B cell (primary cell): ENCODE measurements around the gene EML1. TPM values are rescaled to one million over a fixed set of nuclear protein-coding genes. Genes with fewer than 3 reads are reported as not detected.

ENCODE experiments used
- ATAC-seq: fragments of 200-7000 bp; cut with Tn5 transposase; one replicate; pipeline ENCODE4 v1.10.0; 2021; ENCODE audit warnings: low read depth, mild to moderate bottlenecking, moderate number of reproducible peaks, moderate library complexity
- CTCF ChIA-PET: fragments of 350-600 bp; sonication (Branson Sonifier 250); formaldehyde crosslinking; loops from one replicate; lab custom pipeline; 2021; ENCODE audit warnings: antibody characterized with exemption, inconsistent platforms; lab: Charles Lee
- POLR2A ChIA-PET: fragments of 350-600 bp; sonication (Branson Sonifier 250); formaldehyde crosslinking; loops from one replicate; lab custom pipeline; 2021; ENCODE audit warnings: antibody characterized with exemption; lab: Charles Lee
- DNase-seq: peaks from one replicate; pipeline ENCODE4 v3.0.0; 2013
- H2AFZ ChIP-seq: 2 replicates; pipeline ENCODE4 v1.6.1; 2012; ENCODE audit warnings: mild to moderate bottlenecking, low read depth, low read length; ENCODE audit not compliant: insufficient read depth, poor library complexity, severe bottlenecking
- H3K27ac ChIP-seq, 2 donors: 1 replicate in 1 of 2; 2 replicates in 1 of 2; pipeline ENCODE4 v1.5.1; 2012 to 2013; ENCODE audit warnings: low read length in 2 of 2, mild to moderate bottlenecking in 2 of 2, moderate library complexity in 1 of 2
- H3K27me3 ChIP-seq, 4 experiments: fragments of 200-600 bp in 1 of 4; sonication (generic) in 1 of 4; replicated peaks in 1 of 4; 1 replicate in 2 of 4; 2 replicates in 2 of 4; pipeline versions ENCODE4 v1.6.1 to v1.7.0; 2013 to 2016; ENCODE audit warnings: low read length in 3 of 4, mild to moderate bottlenecking in 2 of 4, mixed read lengths in 1 of 4, moderate library complexity in 1 of 4; ENCODE audit not compliant: insufficient read depth in 4 of 4, control insufficient read depth in 3 of 4; ENCODE audit errors: control extremely low read depth in 1 of 4
- H3K36me3 ChIP-seq, 2 experiments: replicated peaks in 1 of 2; 1 replicate in 1 of 2; 2 replicates in 1 of 2; pipeline versions ENCODE4 v1.6.1 to v1.7.1; 2013; ENCODE audit warnings: low read length in 1 of 2; ENCODE audit not compliant: insufficient read depth in 2 of 2, control insufficient read depth in 1 of 2; ENCODE audit errors: control extremely low read depth in 1 of 2, extremely low read depth in 1 of 2
- H3K4me1 ChIP-seq, 2 donors: fragments of 200-600 bp in 1 of 2; sonication (generic) in 1 of 2; 1 replicate in 1 of 2; 2 replicates in 1 of 2; pipeline versions ENCODE4 v1.5.1 to v1.6.1; 2013 to 2017; ENCODE audit warnings: low read length in 2 of 2; ENCODE audit not compliant: control insufficient read depth in 2 of 2, insufficient read depth in 2 of 2
- H3K4me2 ChIP-seq: replicated peaks from 2 replicates; pipeline ENCODE3; 2012; ENCODE audit warnings: mild to moderate bottlenecking, low read depth, low read length; ENCODE audit not compliant: poor library complexity, severe bottlenecking
- H3K4me3 ChIP-seq, 5 experiments: fragments of 200-600 bp in 1 of 5; sonication (generic) in 1 of 5; 1 replicate in 3 of 5; 2 replicates in 2 of 5; pipeline versions ENCODE4 v1.5.1 to v1.7.0; 2011 to 2016; ENCODE audit warnings: low read length in 4 of 5, mild to moderate bottlenecking in 4 of 5, low read depth in 2 of 5, control low read depth in 1 of 5, moderate library complexity in 1 of 5; ENCODE audit not compliant: insufficient read depth in 1 of 5; ENCODE audit errors: control extremely low read depth in 1 of 5, extremely low read depth in 1 of 5
- H3K79me2 ChIP-seq: fragments of 200-600 bp; sonication (generic); one replicate; pipeline ENCODE4 v1.6.0; 2016; ENCODE audit warnings: low read length; ENCODE audit not compliant: control insufficient read depth, insufficient read depth
- H3K9ac ChIP-seq: fragments of 200-600 bp; sonication (generic); 2 replicates; pipeline ENCODE4 v1.6.1; 2017; ENCODE audit warnings: mild to moderate bottlenecking, low read length, moderate library complexity
- H3K9me3 ChIP-seq, 3 donors: one replicate each; pipeline versions ENCODE4 v1.6.1 to v1.7.1; 2013; ENCODE audit warnings: low read length in 2 of 3; ENCODE audit not compliant: control insufficient read depth in 2 of 3, insufficient read depth in 1 of 3; ENCODE audit errors: control extremely low read depth in 1 of 3
- H4K20me1 ChIP-seq: 2 replicates; pipeline ENCODE4 v1.6.0; 2012; ENCODE audit warnings: mild to moderate bottlenecking, low read length; ENCODE audit not compliant: insufficient read depth, control insufficient read depth, poor library complexity, severe bottlenecking
- H3K27ac Mint-ChIP-seq: one replicate; pipeline ENCODE4 v1.8.0; 2021; ENCODE audit warnings: mixed read lengths
- H3K27me3 Mint-ChIP-seq: one replicate; pipeline ENCODE4 v1.8.0; 2021; ENCODE audit warnings: mixed read lengths
- H3K4me1 Mint-ChIP-seq: one replicate; pipeline ENCODE4 v1.8.0; 2021; ENCODE audit warnings: mixed read lengths
- H3K4me3 Mint-ChIP-seq: one replicate; pipeline ENCODE4 v1.8.0; 2021; ENCODE audit warnings: mixed read lengths
- H3K9me3 Mint-ChIP-seq: one replicate; pipeline ENCODE4 v1.8.0; 2022; ENCODE audit warnings: mixed read lengths; ENCODE audit not compliant: insufficient read depth
- CTCF ChIP-seq: fragments of 200-600 bp; IDR thresholded peaks from one replicate; pipeline ENCODE4 v1.8.0; 2022; ENCODE audit warnings: antibody characterized with exemption, mild to moderate bottlenecking
- EZH2 ChIP-seq: IDR thresholded peaks from 2 replicates; pipeline ENCODE4 v1.6.1; 2012; ENCODE audit warnings: borderline replicate concordance, low read depth, mild to moderate bottlenecking, moderate library complexity, low read length; ENCODE audit not compliant: insufficient read depth, poor library complexity, severe bottlenecking
- WGBS: methylation state at CpG from one replicate; pipeline ENCODE4 v1.1.5; 2013; ENCODE audit warnings: missing lambda C conversion rate; ENCODE audit not compliant: insufficient coverage; 5-methylcytosine and 5-hydroxymethylcytosine counted together
- intact Hi-C: fragments of 100-400 bp; cut with micrococcal nuclease; formaldehyde crosslinking; loops from one replicate; pipeline ENCODE4 v1.10.0; 2022
- polyA plus RNA-seq: library from polyadenylated mRNA; depleted of rRNA; stranded (reverse); fragments of >200 nt; gene quantifications from 2 replicates; pipeline ENCODE4 v1.2.3, GENCODE V29; 2012
- total RNA-seq, 2 donors: library from RNA; stranded (reverse); fragments of 120-200 nt in 1 of 2; gene quantifications; 1 replicate in 1 of 2; 2 replicates in 1 of 2; pipeline versions ENCODE4 v1.2.3 to v1.2.4, GENCODE V29; 2013 to 2022

The EML1 gene
- total and polyA plus RNA-seq, 2 donors (not counting 1 experiment from before 2014, with no cell fraction given): not detected

- H3K27ac Mint-ChIP-seq: no peak overlapping the region
- Histone ChIP-seq H3K4me1 (no peaks in the 10 kb centered on the region), H3K27me3 (peaks cover 0 to 12% (median 2%) of the 10 kb centered on the region in 4 experiments), H2AFZ (no peak overlapping the region), H3K36me3 (no peaks in the 10 kb centered on the region), H3K4me2 (no peak overlapping the region), H3K9me3 (peaks cover 0 to 10% (median 0%) of the 10 kb centered on the region in 3 donors), H4K20me1 (no peaks in the 10 kb centered on the region), H3K9ac (no peak overlapping the region), H3K27ac (no peak overlapping the region), H3K79me2 (no peaks in the 10 kb centered on the region), H3K4me3 (no peak overlapping the region)
- ATAC-seq (no peak), DNase-seq (no peak)
- ChIA-PET POLR2A (no interaction called here), CTCF (interaction anchor here (1.2 to 1.9 kb wide), 3 partner anchors 9 to 12 kb away, joined by 4 to 6 read pairs (median 4); no protein-coding TSS in a partner anchor)
- no peak for TF ChIP-seq CTCF
- H3K27me3 Mint-ChIP-seq: peaks cover 48% of the 10 kb centered on the region
- H3K4me1 Mint-ChIP-seq: no peaks in the 10 kb centered on the region
- H3K9me3 Mint-ChIP-seq: no peaks in the 10 kb centered on the region
- WGBS: 89% methylated on average over 6 of the region's 6 CpGs
- no peak overlapping the region for H3K4me3 Mint-ChIP-seq
- intact Hi-C loops: no loop called here
Observed at GRCh38 chr14:99875421-99875820, 82.2 kb downstream of the EML1 start.

DNA sequence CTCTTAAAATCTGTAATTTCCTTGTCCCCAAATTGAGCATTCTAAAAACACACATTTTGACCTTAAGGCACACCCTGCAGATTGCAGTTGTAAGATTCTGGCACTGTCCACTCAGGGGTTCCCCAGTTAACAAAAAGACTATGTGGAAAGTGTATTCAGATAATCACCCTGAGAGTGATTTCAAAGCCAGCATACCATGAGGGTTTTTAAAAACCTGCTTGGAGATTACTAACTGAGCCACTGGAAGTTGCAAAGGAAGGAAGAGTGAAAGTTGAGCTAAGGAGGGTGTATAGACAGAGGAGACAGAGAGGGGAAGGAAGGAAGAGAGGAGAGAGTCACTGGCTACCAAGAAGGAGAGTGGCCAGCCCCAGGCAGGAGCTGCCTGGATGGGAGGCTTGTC lies 82.6 kb downstream of the EML1 start:
- no peak overlapping the region for H3K27ac ChIP-seq
- H3K4me2 ChIP-seq: no peak overlapping the region
- H3K4me3 ChIP-seq: no peak overlapping the region
- H3K9ac ChIP-seq: no peak overlapping the region
- H2AFZ ChIP-seq: no peak overlapping the region
- ChIA-PET CTCF (interaction anchor here (1.2 to 1.9 kb wide), 3 partner anchors 9 to 12 kb away, joined by 4 to 6 read pairs (median 4); no protein-coding TSS in a partner anchor), POLR2A (no interaction called here)
- H3K27me3 ChIP-seq: peaks cover 0 to 9% (median 2%) of the 10 kb centered on the region in 4 experiments
- Mint-ChIP-seq H3K4me1 (no peaks in the 10 kb centered on the region), H3K9me3 (no peaks in the 10 kb centered on the region), H3K27ac (no peak overlapping the region), H3K27me3 (peaks cover 48% of the 10 kb centered on the region), H3K4me3 (no peak overlapping the region)
- H3K9me3 ChIP-seq: peaks cover 0 to 10% (median 0%) of the 10 kb centered on the region in 3 donors
- no peaks in the 10 kb centered on the region for H4K20me1 ChIP-seq
- H3K4me1 ChIP-seq: no peaks in the 10 kb centered on the region
- no peak for DNase-seq
- no peaks in the 10 kb centered on the region for H3K36me3 ChIP-seq
- TF ChIP-seq EZH2: no peak
- no peak for TF ChIP-seq CTCF
- H3K79me2 ChIP-seq: no peaks in the 10 kb centered on the region
- intact Hi-C loops: no loop called here
- no peak for ATAC-seq
